MM.1S (cell line): Measurements from ENCODE around the gene LPCAT4.

ENCODE experiments used
- EZH2 ChIP-seq: fragments of 300-600 bp; sonication (generic); optimal IDR thresholded peaks from 2 replicates; pipeline ENCODE3; 2017; ENCODE audit warnings: low read depth, mild to moderate bottlenecking, antibody characterized with exemption, low read length, mixed read lengths
- EZH2phosphoT487 ChIP-seq: fragments of 300-600 bp; sonication (generic); IDR thresholded peaks from 2 replicates; pipeline ENCODE4 v1.6.1; 2018; ENCODE audit warnings: antibody characterized with exemption, low read length
- TF ChIP-seq, protein P1 (sequence below): fragments of 300-600 bp; sonication (generic); IDR thresholded peaks from 2 replicates; pipeline ENCODE4 v1.5.1; 2016; ENCODE audit warnings: antibody characterized with exemption, low read length, mixed read lengths

DNA sequence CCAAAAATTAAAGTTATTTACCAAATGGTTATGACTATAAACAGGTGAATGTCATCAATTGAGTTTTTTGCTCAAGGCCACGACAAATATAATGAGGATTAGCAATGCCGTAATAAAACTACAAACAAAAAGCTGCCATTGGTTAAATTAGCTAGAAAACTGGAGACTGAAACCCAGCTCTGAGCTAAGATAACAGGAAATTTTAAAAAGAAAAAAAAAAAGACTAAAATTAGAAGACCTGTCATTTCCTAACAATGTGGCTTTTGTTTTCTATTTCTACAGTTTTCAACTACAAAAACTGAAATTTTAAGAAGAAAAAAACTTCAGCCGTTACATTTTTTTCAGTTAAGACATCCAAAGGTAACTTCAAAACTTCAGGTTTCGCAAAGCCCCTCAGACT, 39.1 kb downstream of the LPCAT4 start:
- TF ChIP-seq, protein P1, sequence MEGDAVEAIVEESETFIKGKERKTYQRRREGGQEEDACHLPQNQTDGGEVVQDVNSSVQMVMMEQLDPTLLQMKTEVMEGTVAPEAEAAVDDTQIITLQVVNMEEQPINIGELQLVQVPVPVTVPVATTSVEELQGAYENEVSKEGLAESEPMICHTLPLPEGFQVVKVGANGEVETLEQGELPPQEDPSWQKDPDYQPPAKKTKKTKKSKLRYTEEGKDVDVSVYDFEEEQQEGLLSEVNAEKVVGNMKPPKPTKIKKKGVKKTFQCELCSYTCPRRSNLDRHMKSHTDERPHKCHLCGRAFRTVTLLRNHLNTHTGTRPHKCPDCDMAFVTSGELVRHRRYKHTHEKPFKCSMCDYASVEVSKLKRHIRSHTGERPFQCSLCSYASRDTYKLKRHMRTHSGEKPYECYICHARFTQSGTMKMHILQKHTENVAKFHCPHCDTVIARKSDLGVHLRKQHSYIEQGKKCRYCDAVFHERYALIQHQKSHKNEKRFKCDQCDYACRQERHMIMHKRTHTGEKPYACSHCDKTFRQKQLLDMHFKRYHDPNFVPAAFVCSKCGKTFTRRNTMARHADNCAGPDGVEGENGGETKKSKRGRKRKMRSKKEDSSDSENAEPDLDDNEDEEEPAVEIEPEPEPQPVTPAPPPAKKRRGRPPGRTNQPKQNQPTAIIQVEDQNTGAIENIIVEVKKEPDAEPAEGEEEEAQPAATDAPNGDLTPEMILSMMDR: no peak
- TF ChIP-seq EZH2: no peak
- no peak for TF ChIP-seq EZH2phosphoT487
